HG03521 (cell line): ENCODE measurements around the gene ZKSCAN8.

Experiments
- ATAC-seq: cut with Tn5 transposase; IDR thresholded peaks from one replicate; pipeline ENCODE4 v1.9.1; 2021; ENCODE audit warnings: mild to moderate bottlenecking, moderate library complexity; ENCODE audit not compliant: unreplicated experiment

Gene ZKSCAN8

GRCh38 chr6:28203201-28203600 lies 61.5 kb downstream of the ZKSCAN8 start:
- ATAC-seq = no peak

GRCh38 chr6:28205879-28206278 lies 64.2 kb downstream of the ZKSCAN8 start:
- ATAC-seq = no peak

DNA sequence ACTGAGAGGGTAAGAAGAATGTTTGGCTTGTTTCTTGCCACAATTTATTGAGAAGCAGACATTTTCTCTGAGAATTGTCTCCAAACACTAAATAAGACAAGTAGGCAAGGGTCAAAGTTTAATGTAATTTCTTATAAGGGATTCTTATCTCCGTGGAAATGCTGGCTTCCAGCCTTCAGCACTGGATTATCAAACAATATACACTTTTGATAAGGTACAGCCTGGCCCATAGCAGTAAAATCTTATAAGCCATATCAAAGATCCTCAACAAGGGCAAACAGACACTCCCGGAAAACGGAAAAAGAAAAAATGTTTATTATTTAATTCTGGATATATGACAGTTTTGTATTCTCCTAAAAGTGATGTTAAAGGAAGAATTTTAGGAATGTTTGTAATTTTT lies 64.8 kb downstream of the ZKSCAN8 start:
- ATAC-seq = no peak

DNA sequence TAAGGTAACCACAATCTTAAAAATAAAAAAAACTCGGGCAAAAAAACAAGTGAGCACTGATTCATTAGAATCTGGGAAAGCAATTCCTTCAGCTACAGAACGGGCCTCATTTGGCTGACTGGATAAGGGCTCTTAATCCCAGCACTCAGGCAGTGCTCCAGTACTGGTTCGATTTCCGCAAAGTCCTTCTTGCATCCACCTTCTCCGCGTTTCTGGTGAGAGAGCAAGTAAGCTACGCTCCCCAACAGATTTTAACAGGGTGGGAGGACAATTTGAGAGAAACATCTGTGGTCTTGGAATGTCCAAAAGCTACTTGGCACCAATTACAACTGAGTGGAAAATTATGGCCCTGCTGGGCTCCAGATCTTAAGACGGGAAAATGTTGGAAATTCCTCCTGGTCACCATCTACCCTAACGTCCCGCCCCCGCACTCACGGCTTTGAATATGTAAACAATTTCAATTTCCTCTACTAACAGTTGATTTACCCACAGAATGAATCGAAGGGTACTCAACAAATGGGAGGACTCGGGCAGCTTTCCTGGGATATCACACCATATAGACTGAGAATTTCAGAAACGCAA lies 65.3 kb downstream of the ZKSCAN8 start:
- ATAC-seq = no peak

DNA sequence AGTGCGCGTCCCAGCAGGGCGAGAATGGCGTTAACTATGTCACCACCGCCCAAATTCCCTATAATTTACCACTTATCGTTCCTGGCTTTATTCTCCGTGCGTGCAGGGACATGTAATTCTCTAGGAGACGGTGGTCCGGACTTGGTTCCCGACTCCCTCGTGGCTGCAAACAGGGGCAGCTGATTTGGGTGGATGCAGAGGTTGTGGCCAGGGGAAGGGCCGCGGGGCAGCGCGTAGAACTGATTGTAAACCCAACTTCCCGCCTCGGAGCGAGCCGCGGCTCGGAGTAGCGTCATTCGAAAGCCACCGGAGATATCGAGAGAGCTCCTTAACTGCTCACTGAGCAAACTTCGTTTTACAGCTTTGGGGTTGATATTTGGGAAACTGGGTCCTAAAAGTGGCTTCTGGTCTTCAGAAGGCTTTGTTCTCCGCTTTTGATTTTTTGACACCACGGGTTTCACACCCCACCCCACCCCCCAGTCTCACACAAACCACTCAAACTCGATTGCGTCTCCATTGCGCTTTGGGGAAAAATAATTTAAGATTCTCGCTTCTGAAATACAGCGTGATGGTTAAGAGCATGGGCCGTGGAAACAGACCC lies 65.9 kb downstream of the ZKSCAN8 start:
- no peak for ATAC-seq

DNA sequence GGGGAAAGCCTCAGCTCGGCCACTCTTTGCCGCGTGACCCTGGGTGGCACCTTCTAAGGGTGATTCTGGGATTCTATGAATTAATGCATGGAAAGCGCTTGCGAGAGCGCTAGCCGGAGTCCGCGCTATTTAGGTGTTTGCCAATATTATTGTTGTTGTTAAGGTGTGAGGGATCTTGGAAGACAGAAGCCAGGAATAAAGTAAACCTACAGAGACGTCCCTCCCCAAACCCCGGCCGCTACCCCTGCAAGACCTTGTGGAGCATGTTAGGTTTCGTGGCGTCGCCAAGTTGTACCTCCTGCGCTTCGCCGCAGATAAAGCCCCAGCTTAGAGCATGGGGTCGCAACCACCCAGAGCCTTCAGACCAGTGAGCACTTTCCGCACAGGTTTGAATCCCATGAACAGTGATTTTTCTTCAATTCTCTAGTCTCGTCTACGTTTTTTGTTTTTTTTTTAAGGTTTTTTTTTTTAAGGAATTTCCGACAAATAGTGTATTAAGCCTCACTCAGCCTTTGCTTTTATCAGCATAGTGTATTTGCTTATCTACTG lies 66.5 kb downstream of the ZKSCAN8 start:
- ATAC-seq = no peak
